Fibroblast of villous mesenchyme (primary cell): ENCODE data around the gene GRAMD1B. TPM values are rescaled to one million over a fixed set of nuclear protein-coding genes. Genes with fewer than 3 reads are reported as not detected.

Experiments
- DNase-seq: peaks from one replicate; pipeline ENCODE4 v3.0.0-alpha.2; 2010; ENCODE audit warnings: low read depth
- H3K4me3 ChIP-seq: 2 replicates; pipeline ENCODE4 v1.5.1; 2011; ENCODE audit warnings: low read depth, mild to moderate bottlenecking, low read length
- total RNA-seq: library from RNA; depleted of rRNA; stranded (reverse); fragments of >200 nt; gene quantifications from 2 replicates; pipeline ENCODE4 v1.2.3, GENCODE V29; 2012
- TF ChIP-seq, protein P1 (sequence below): IDR thresholded peaks from 2 replicates; pipeline ENCODE4 v1.5.1; 2012; ENCODE audit warnings: low read depth, mild to moderate bottlenecking, low read length; ENCODE audit not compliant: insufficient read depth

The GRAMD1B gene
- total RNA-seq, 1 donor: 6.0 TPM

- DNase-seq: no peak
- TF ChIP-seq, protein P1, sequence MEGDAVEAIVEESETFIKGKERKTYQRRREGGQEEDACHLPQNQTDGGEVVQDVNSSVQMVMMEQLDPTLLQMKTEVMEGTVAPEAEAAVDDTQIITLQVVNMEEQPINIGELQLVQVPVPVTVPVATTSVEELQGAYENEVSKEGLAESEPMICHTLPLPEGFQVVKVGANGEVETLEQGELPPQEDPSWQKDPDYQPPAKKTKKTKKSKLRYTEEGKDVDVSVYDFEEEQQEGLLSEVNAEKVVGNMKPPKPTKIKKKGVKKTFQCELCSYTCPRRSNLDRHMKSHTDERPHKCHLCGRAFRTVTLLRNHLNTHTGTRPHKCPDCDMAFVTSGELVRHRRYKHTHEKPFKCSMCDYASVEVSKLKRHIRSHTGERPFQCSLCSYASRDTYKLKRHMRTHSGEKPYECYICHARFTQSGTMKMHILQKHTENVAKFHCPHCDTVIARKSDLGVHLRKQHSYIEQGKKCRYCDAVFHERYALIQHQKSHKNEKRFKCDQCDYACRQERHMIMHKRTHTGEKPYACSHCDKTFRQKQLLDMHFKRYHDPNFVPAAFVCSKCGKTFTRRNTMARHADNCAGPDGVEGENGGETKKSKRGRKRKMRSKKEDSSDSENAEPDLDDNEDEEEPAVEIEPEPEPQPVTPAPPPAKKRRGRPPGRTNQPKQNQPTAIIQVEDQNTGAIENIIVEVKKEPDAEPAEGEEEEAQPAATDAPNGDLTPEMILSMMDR: no peak
- H3K4me3 ChIP-seq: no peak overlapping the region
Observed at GRCh38 chr11:123521930-123522329, 91.9 kb downstream of the GRAMD1B start.

DNA sequence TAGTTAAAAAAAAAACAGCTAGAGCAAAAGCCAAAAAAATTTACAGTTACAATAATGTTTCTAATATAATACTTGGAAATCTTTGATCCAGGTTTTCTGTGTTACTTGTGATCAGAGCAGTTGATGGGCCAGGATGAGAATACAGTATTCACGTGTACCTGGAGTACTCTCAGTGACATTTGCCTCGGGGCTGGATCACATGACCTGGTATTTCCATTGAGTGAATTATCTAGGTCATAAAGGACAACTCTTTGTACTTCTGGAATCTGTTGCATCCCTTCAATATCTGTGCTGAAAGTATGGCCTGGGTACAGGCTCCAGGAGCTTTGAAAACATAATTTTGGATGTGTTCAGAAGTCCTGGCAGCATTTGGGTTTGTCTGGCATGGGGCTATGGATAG is 93.5 kb downstream of the GRAMD1B start:
- H3K4me3 ChIP-seq: no peak overlapping the region
- TF ChIP-seq, protein P1: no peak
- DNase-seq: no peak

- DNase-seq: no peak
- TF ChIP-seq, protein P1: no peak
- H3K4me3 ChIP-seq: no peak overlapping the region
Observed at GRCh38 chr11:123525097-123525496, 95.0 kb downstream of the GRAMD1B start.

- TF ChIP-seq, protein P1: no peak
- DNase-seq: no peak
Observed at GRCh38 chr11:123525511-123525918, 95.4 kb downstream of the GRAMD1B start.

GRCh38 chr11:123526027-123526805 is 96.1 kb downstream of the GRAMD1B start:
- no peak for DNase-seq
- no peak overlapping the region for H3K4me3 ChIP-seq
- TF ChIP-seq, protein P1: no peak

More at GRCh38 chr11:123525511-123525918, 95.4 kb downstream of the GRAMD1B start:
- H3K4me3 ChIP-seq: no peak overlapping the region

DNA sequence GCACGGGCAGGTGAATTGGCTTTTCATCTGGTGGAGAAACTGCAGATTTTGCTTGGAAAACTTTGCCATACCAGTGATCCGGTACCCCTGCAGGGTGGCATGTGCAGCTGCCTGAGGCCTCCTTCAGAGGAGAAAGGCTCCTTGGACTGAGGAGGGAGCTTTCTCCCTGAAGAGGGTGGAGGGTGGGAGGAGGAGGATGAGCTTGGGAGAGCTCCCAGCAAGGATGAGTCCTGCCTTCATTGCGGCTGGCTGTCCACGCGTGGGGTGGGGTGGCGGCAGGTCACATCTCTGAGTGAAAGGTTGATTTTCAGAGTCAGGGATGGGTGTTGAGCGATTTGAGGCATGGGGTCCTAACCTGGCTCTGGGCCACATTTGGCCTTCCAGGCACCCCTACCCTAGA is 96.8 kb downstream of the GRAMD1B start:
- TF ChIP-seq, protein P1: no peak
- no peak overlapping the region for H3K4me3 ChIP-seq
- no peak for DNase-seq
